Activated CD8-positive, alpha-beta memory T cell treated with anti-CD3 and anti-CD28 coated beads for 36 hours (primary cell): ENCODE measurements around the gene RAB3A. TPM values are rescaled to one million over a fixed set of nuclear protein-coding genes. Genes with fewer than 3 reads are reported as not detected.

Experiments used
- CTCF ChIA-PET: fragments of 350-600 bp; sonication (Branson Sonifier 250); formaldehyde crosslinking; loops from one replicate; lab custom pipeline; 2021; ENCODE audit warnings: antibody characterized with exemption; lab: Charles Lee
- POLR2A ChIA-PET: fragments of 350-600 bp; sonication (Branson Sonifier 250); formaldehyde crosslinking; loops from one replicate; lab custom pipeline; 2021; ENCODE audit warnings: antibody characterized with exemption; lab: Charles Lee
- total RNA-seq, 2 experiments: library from RNA; stranded (reverse); gene quantifications; one replicate each; pipeline ENCODE4 v1.2.3, GENCODE V29; 2021

RAB3A gene
- total RNA-seq, 2 experiments from 2014 or later: 6.3 to 6.5 TPM

DNA sequence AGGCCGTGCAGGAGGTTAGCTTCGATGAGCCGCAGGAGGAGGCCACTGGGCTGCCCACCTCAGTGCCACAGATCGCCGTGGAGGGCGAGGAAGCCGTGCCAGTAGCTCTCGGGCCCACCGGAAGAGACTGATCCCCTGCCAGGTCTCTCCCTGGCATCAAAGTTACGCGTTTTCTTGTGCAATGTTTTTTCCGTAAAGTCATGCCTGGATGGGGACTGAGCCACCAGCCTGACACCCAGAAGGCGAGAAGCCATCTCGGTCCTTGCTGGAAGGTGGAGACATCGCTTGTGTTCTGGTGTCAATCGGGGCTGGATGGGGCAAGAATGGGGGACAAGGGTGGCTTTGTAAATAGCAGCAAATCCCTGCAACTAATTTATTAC is 54.3 kb downstream of the RAB3A start:
- POLR2A ChIA-PET: no interaction called here

DNA sequence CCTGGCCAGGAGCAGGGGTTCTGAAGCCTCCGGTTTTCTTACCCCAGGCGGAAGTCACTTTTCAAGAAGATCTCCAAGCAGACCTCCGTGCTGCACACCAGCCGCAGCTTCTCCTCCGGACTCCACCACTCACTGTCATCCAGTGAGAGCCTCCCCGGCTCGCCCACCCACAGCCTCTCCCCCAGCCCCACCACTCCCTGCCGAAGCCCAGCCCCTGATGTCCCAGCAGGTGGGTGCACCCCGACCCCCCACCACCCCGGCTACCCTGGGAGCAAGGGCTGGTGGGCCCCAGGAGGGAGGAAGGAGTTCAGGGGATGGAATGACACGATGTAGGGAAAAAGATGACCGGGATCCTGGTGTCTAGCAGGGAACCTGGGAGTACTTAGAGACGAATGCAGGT is 56.4 kb downstream of the RAB3A start:
- CTCF ChIA-PET: no interaction called here
- POLR2A ChIA-PET: no interaction called here

More for the DNA sequence above, 54.3 kb downstream of the RAB3A start:
- CTCF ChIA-PET: interaction anchor here (0.7 kb wide), 1 partner anchor 42 kb away, joined by 3 read pairs; no protein-coding TSS in a partner anchor

Other genes with a start within 250 kb of the RAB3A start
- under 1 TPM in 1 of 2 experiments, not detected in 1; 0.15 TPM for gene KCNN1, start 236.9 kb downstream of the RAB3A start, total RNA-seq
- gene ARRDC2, start 195.9 kb downstream of the RAB3A start, total RNA-seq: 10 to 100 TPM; 24.7 to 26.5 TPM
- 10 to 100 TPM; 18.7 to 22.0 TPM for gene IL12RB1, start 117.1 kb downstream of the RAB3A start, total RNA-seq
- 10 to 100 TPM; 15.5 to 16.2 TPM for gene MAST3, start 106.3 kb downstream of the RAB3A start, total RNA-seq
- gene PIK3R2, start 50.9 kb downstream of the RAB3A start, total RNA-seq: 10 to 100 TPM; 18.6 to 19.5 TPM
- gene IFI30, start 30.2 kb downstream of the RAB3A start, total RNA-seq: 10 to 100 TPM; 22.5 to 24.6 TPM
- 10 to 100 TPM; 20.4 to 21.6 TPM for gene MPV17L2, start 10.8 kb downstream of the RAB3A start, total RNA-seq
- gene PDE4C, start 22.4 kb upstream of the RAB3A start, total RNA-seq: not detected
- gene IQCN, start 70.4 kb upstream of the RAB3A start, total RNA-seq: under 1 TPM; 0.40 to 0.59 TPM
- 100 to 1,000 TPM; 339 to 357 TPM for gene JUND, start 77.6 kb upstream of the RAB3A start, total RNA-seq
- 100 to 1,000 TPM; 385 to 395 TPM for gene LSM4, start 119.0 kb upstream of the RAB3A start, total RNA-seq
- gene PGPEP1, start 136.6 kb upstream of the RAB3A start, total RNA-seq: 10 to 100 TPM; 27.5 to 28.4 TPM
- gene GDF15, start 182.1 kb upstream of the RAB3A start, total RNA-seq: not detected
- gene LRRC25, start 193.6 kb upstream of the RAB3A start, total RNA-seq: not detected
- 100 to 1,000 TPM; 151 to 158 TPM for gene SSBP4, start 215.4 kb upstream of the RAB3A start, total RNA-seq
- gene ISYNA1, start 234.1 kb upstream of the RAB3A start, total RNA-seq: 10 to 100 TPM; 22.8 to 23.7 TPM